CD4-positive, alpha-beta T cell treated with Interleukin-2 at 100 ng/mL for 4 hours (primary cell): ENCODE data around the gene ZBTB17.
"Not testable (repeated sequence)": the region's sequence is repeated elsewhere in the genome, so short reads cannot be mapped to it uniquely, and the experiment has no call there.

Source experiments
- DNase-seq: peaks from one replicate; pipeline ENCODE4 v3.0.0-alpha.2; 2020; ENCODE audit warnings: low spot score

Gene ZBTB17

DNA sequence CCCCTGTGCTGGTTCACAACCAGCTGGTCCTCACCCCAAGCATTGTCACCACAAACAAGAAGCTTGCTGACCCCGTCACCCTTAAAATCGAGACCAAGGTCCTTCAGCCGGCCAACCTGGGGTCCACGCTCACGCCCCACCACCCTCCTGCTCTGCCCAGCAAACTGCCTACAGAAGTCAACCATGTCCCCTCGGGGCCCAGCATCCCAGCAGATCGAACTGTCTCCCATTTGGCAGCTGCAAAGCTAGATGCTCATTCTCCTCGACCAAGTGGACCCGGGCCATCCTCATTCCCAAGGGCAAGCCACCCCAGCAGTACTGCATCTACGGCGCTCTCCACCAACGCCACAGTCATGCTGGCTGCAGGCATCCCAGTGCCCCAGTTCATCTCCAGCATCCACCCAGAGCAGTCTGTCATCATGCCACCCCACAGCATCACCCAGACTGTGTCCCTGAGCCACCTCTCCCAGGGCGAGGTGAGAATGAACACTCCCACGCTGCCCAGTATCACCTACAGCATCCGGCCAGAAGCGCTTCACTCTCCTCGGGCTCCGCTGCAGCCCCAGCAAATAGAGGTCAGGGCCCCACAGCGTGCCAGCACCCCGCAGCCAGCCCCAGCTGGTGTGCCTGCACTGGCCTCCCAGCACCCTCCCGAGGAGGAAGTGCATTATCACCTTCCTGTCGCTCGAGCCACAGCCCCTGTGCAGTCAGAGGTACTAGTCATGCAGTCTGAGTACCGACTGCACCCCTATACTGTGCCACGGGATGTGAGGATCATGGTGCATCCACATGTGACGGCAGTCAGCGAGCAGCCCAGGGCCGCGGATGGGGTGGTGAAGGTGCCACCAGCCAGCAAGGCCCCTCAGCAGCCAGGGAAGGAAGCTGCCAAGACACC lies 40.6 kb downstream of the ZBTB17 start:
- no peak for DNase-seq

DNA sequence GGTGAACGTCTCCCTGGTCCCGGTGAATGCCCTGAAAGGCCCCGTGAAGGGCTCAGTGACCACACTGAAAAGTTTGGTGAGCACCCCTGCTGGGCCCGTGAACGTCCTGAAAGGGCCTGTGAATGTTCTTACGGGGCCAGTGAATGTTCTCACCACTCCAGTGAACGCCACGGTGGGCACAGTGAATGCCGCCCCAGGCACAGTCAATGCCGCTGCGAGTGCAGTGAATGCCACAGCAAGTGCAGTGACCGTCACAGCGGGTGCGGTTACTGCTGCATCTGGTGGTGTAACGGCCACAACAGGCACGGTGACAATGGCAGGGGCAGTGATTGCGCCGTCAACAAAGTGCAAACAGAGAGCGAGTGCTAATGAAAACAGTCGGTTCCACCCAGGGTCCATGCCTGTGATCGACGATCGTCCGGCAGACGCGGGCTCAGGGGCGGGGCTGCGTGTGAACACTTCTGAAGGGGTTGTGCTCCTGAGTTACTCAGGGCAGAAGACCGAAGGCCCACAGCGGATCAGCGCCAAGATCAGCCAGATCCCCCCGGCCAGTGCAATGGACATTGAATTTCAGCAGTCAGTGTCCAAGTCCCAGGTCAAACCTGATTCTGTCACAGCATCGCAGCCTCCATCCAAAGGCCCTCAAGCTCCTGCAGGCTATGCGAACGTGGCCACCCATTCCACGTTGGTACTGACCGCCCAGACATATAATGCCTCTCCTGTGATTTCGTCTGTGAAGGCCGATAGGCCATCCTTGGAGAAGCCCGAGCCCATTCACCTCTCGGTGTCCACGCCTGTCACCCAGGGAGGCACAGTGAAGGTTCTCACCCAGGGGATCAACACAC lies 41.5 kb downstream of the ZBTB17 start:
- DNase-seq, result no peak

DNA sequence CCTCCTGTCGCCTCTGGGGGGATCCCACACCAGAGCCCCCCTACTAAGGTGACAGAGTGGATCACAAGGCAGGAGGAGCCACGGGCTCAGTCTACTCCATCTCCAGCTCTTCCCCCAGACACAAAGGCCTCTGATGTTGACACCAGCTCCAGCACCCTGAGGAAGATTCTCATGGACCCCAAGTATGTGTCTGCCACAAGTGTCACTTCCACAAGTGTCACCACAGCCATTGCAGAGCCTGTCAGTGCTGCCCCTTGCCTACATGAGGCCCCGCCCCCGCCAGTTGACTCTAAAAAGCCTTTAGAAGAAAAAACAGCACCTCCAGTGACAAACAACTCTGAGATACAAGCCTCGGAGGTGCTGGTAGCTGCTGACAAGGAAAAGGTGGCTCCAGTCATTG lies 42.2 kb downstream of the ZBTB17 start:
- DNase-seq, result no peak

DNA sequence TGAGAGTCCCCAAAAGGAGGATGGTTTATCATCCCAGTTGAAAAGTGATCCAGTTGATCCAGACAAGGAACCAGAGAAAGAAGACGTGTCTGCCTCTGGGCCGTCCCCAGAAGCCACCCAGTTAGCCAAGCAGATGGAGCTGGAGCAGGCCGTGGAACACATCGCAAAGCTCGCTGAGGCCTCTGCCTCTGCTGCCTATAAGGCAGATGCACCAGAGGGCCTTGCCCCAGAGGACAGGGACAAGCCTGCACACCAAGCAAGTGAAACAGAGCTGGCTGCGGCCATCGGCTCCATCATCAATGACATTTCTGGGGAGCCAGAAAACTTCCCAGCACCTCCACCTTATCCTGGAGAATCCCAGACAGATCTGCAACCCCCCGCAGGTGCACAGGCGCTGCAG lies 43.3 kb downstream of the ZBTB17 start:
- DNase-seq, result no peak

DNA sequence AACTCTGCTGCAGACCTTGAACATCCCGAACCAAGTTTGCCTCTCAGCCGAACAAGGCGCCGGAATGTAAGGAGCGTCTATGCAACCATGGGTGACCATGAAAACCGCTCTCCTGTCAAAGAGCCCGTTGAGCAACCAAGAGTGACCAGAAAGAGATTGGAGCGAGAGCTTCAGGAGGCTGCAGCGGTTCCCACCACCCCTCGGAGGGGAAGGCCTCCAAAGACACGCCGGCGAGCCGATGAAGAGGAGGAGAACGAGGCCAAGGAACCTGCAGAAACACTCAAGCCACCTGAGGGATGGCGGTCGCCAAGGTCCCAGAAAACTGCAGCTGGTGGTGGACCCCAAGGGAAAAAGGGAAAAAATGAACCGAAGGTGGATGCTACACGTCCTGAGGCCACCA lies 44.0 kb downstream of the ZBTB17 start:
- no peak for DNase-seq

DNA sequence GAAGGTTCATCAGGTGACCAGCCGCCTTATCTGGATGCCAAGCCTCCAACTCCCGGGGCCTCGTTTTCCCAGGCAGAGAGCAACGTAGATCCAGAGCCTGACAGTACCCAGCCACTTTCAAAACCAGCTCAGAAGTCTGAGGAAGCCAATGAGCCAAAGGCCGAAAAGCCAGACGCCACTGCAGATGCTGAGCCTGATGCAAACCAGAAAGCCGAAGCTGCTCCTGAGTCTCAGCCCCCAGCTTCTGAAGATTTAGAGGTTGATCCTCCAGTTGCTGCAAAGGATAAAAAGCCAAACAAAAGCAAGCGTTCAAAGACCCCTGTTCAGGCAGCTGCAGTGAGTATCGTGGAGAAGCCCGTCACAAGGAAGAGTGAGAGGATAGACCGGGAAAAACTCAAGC lies 44.5 kb downstream of the ZBTB17 start:
- DNase-seq, result no peak

DNA sequence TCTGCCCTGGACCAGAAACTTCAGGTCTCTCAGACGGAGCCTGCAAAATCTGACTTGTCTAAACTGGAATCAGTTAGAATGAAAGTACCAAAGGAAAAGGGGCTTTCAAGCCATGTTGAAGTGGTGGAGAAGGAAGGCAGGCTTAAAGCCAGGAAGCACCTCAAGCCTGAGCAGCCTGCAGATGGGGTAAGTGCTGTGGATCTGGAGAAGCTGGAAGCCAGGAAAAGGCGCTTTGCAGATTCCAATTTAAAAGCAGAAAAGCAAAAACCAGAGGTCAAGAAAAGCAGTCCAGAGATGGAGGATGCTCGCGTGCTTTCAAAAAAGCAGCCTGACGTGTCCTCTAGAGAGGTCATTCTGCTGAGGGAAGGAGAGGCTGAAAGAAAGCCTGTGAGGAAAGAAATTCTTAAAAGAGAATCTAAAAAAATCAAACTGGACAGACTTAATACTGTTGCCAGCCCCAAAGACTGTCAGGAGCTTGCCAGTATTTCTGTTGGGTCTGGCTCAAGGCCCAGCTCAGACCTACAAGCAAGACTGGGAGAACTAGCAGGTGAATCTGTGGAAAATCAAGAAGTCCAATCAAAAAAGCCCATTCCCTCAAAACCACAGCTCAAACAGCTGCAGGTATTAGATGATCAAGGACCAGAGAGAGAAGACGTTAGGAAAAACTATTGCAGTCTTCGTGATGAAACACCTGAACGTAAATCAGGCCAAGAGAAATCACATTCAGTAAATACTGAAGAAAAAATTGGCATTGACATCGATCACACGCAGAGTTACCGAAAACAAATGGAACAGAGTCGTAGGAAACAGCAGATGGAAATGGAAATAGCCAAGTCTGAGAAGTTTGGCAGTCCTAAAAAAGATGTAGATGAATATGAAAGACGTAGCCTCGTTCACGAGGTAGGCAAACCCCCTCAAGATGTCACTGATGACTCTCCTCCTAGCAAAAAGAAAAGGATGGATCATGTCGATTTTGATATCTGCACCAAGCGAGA lies 46.6 kb downstream of the ZBTB17 start:
- no peak for DNase-seq

DNA sequence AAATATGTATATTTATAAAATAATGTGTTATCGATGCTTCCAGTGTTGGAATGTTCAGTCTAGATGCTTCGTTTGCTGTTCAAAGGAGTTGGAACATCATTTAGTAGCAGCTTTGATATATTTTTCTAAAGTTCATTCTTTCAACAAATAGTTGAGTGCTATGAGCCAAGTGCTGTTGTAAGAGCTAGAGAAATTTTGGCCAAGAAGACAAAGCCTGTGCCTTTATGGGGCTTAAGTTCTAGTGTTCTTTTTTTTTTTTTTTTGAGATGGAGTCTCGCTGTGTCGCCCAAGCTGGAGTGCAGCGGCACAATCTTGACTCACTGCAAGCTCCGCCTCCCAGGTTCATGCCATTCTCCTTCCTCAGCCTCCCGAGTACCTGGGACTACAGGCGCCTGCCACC lies 49.5 kb downstream of the ZBTB17 start:
- DNase-seq, result not testable (repeated sequence)

DNA sequence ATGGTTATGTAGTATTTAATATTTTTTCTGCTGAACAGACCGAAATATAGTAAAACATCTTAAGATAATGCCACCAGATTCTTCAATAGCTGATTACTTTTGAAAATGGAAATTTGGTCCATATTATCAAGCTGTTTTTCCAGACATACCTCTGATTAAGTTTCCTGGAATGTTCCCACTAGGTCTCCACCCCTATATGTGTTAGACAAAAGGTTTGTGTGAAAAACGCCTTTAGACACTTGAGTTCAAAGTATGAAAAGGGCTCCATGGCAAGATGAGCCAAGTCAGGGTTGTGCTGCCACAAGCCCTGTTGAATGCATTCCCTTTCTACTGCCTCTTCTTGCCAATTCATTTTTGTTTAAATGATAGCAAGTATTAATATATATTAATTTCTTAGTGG lies 52.7 kb downstream of the ZBTB17 start:
- no peak for DNase-seq

DNA sequence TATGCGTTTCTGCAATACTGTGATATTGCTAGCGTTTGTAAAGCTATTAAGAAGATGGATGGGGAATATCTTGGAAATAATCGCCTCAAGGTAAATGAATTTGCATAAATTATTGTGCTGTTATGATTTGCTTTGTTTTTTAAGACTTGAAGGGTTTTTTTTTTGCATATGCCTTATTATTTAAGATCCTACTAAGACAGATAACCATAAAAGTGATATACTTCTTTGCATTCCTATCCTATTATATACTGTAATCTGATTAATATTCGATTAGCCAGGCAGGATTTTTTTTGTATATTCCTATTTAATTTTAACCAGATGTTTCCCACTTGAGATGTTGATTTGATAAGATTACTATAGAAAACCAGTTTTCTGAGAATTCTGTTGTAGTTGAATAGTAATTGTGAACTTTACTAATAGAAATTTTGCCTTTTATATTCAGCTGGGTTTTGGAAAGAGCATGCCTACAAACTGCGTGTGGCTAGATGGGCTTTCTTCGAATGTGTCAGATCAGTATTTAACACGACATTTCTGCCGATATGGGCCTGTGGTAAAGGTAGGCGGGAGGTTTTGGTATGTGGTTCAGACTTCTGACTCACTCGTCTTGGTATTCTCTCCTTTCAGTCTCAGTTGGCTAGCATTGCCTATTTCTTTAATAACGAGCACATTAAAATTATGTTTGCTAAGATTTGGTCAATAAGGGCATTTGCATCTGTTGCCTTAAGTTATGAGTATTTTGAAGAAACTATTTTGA lies 56.8 kb downstream of the ZBTB17 start:
- peak; percentile 82 for DNase-seq

DNA sequence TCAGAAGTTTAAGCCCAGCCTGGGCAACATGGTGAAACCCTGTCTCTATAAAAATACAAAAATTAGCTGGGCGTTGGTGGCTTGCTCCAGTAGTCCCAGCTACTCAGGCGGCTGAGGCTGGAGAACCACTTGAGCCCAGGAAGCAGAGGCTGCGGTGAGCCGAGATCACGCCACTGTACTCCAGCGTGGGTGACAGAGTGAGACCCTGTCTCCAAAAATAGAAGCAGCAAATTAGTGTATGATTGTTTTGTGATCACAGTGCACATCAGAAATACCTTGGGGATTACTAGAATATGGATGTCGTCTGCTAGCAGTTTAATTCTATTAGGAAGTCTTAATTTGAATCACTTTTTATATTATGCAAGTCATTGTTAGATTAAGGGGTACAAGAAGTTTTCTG lies 59.0 kb downstream of the ZBTB17 start:
- DNase-seq, result no peak

DNA sequence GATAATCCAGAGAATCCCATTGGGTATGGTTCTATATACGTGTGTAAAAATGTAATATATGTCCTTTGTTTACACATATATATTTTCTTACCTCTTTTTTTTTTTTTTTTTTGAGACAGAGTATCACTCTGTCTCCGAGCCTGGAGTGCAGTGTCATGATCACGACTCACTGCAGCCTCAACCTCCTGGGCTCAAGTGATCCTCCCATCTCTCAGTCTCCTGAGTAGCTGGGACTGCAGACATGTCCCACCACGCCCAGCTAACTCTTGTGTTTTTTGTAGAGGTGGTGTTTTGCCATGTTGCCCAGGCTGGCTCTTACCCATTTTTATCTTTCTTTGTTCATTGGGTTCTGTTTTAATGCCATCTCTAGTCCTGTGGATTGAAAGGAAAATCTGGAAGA lies 59.5 kb downstream of the ZBTB17 start:
- DNase-seq, result peak; percentile 18

DNA sequence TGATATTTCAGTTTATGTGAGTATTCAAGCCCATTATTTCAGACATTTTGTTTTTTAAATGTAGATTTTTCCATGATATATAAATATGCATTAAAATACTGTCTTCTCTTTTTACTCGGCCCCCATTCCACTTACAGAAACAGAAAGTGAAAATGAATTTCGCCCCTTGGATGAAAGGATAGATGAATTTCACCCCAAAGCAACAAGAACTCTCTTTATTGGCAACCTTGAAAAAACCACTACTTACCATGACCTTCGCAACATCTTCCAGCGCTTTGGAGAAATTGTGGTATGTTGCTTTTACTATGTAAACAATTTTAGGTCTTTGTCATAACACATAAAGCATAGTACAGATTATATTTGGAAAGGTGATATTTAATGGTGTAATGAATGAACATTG lies 59.9 kb downstream of the ZBTB17 start:
- DNase-seq, result peak; percentile 35

DNA sequence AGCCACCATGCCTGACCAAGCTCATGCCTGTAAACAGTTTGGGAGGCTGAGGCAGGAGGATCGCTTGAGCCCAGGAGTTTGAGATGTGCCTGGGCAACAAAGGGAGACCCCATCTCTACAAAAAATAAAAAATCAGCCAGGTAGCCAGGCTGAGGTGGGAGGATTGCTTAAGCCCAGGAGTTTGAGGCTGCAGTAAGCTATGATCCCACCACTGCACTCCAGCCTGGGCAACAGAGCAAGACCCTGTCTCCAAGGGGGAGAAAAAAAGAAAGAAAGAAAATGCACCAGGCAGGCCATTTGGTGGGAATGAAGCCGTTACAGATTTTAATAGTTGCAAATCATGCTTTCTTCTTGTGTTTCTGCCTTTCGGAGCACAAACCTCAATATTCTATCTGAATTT lies 62.3 kb downstream of the ZBTB17 start:
- DNase-seq, result not testable (repeated sequence)

DNA sequence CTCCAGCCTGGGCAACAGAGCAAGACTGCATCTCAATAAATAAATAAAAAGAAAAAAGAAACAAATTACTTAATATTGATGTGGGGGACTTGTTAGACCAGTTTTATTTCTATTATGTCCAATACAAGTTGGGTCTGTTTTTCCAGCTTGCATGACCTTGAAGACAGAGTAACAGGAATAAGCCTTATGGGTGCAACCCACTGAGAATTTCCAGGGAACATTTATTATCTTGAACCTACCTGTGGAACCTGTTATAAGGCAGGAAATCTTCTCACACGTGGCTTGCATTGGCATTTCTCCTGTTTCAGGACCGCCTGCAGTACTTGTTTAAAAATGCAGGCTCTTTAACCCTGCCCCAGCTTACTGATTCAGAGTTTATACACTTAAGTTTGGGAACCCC lies 64.0 kb downstream of the ZBTB17 start:
- no peak for DNase-seq

DNA sequence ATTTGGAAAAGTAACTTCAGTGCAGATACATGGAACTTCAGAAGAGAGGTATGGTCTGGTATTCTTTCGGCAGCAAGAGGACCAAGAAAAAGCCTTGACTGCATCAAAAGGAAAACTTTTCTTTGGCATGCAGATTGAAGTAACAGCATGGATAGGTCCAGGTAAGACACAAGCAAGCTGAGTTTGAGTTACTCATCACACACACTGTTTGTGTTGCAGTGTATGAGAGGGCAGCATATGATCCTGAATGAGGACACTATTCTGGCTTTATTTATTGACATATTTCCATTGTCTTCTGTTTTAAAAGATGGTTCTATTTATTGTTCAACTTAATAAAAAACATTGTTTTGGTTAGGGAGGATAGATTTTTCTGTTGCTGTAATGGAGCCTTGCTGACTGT lies 64.8 kb downstream of the ZBTB17 start:
- DNase-seq, result no peak

DNA sequence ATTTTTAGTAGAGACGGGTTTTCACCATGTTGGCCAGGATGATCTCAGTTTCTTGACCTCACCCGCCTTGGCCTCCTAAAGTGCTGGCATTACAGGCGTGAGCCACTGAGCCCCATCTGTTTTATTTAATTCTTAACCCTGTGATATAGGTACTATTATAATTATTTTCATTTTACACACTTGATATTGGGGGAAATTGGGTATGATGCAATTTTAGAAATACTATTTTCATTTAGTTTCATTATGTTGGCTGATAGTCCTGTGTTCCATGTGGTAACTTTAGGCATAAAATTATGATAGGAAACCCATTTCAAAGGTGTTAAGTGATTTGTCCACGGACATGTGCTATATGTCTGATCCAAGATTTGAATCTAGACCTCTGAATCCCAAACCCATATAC lies 67.3 kb downstream of the ZBTB17 start:
- no peak for DNase-seq

DNA sequence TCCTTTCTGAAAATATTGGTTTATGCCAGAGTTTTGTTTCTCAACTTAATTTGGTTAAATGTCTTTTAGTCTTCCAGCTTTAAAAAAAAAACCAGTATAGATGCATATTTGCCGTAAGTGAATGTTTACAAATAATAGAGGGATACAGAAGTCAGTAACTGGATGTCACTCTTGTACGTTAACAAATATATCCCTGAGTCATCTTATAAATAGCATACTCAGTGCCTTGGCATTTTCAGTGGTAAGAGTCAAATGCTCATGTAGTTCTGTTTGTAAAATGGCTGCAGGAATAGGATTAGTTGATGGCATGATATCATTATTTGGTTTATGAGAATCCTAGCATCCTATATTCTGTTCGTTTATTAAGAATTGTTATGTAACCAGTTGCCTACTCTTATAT lies 73.0 kb downstream of the ZBTB17 start:
- no peak for DNase-seq

DNA sequence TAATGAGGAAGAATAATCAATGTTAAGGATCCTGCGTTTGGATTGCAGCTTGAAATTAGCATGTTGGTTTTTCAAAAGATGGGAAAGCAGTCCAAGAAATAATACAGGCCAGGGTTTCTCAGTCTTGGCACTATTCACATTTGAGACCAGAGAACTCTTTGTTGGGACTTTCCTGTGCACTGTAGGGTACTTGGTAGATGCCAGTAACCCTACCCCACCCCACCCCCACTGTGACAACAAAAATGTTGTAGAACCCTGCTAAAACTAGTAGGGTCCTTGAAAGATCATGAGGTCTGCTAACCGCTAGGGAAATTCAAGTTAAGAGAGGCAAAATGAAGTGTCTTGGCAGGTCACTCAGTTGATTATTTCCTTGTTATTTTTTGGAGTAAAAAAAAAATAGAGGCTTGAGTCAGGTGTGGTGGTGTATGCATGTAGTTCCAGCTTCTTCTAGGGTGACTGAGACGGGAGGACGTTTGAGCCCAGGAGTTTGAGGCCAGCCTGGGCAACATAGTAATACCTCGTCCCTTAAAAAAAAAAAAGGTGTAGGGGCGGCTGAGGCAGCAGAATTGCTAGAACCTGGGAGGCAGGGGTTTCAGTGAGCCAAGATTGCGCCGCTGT lies 75.1 kb downstream of the ZBTB17 start:
- no peak for DNase-seq

DNA sequence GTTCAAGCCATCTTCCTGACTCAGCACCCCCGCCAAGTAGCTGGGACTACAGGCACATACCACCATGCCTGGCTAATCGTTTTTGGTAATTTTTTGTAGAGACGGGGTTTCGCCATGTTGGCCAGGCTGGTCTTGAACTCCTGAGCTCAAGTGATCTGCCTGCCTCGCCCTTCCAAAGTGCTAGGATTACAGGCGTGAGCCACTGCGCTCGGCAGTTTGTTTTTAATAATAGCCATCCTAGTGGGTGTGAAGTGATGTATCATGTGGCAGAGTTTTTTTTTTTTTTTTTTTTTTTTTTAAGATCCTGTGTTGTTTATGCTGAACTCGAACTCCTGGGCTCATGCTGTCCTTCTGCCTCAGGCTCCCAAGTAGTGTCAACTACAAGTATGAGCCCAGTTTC lies 76.6 kb downstream of the ZBTB17 start:
- no peak for DNase-seq
